GM06990 (cell line): ENCODE measurements around the gene CAMK1D.

Experiments
- DNase-seq: peaks from one replicate; pipeline ENCODE4 v3.0.0-alpha.2; 2011; ENCODE audit not compliant: insufficient read length; ENCODE audit errors: extremely low read depth
- H3K27me3 ChIP-seq: replicated peaks from 2 replicates; pipeline ENCODE4 v1.6.0; 2011; ENCODE audit warnings: low read length; ENCODE audit not compliant: control insufficient read depth, insufficient read depth
- H3K36me3 ChIP-seq: 2 replicates; pipeline ENCODE4 v1.5.1; 2011; ENCODE audit warnings: low read length; ENCODE audit not compliant: control insufficient read depth, insufficient read depth
- H3K4me3 ChIP-seq: replicated peaks from 2 replicates; pipeline ENCODE4 v1.5.1; 2011; ENCODE audit warnings: low read depth, mild to moderate bottlenecking, control low read depth, low read length
- CTCF ChIP-seq: IDR thresholded peaks from 2 replicates; pipeline ENCODE4 v1.5.1; 2011; ENCODE audit warnings: low read length, control low read depth, mild to moderate bottlenecking, inconsistent platforms; ENCODE audit not compliant: insufficient read depth, poor library complexity, severe bottlenecking

CAMK1D gene

GRCh38 chr10:12657489-12657888 is 308.1 kb downstream of the CAMK1D start:
- H3K27me3 ChIP-seq = no peaks in the 10 kb centered on the region
- no peak for TF ChIP-seq CTCF
- DNase-seq = no peak

GRCh38 chr10:12658526-12658925 is 309.2 kb downstream of the CAMK1D start:
- no peak for DNase-seq
- H3K27me3 ChIP-seq = no peaks in the 10 kb centered on the region
- no peaks in the 10 kb centered on the region for H3K36me3 ChIP-seq
- no peak overlapping the region for H3K4me3 ChIP-seq
- no peak for TF ChIP-seq CTCF

More at GRCh38 chr10:12657489-12657888, 308.1 kb downstream of the CAMK1D start:
- Histone ChIP-seq H3K36me3 (no peaks in the 10 kb centered on the region), H3K4me3 (no peak overlapping the region)

- H3K36me3 ChIP-seq = no peaks in the 10 kb centered on the region
- no peak overlapping the region for H3K4me3 ChIP-seq
- no peak for TF ChIP-seq CTCF
- H3K27me3 ChIP-seq = no peaks in the 10 kb centered on the region
- DNase-seq = no peak
These were observed 310.4 kb downstream of the CAMK1D start for GRCh38 chr10:12659706-12660105.

- Histone ChIP-seq H3K27me3 (no peaks in the 10 kb centered on the region), H3K4me3 (no peak overlapping the region), H3K36me3 (no peaks in the 10 kb centered on the region)
- TF ChIP-seq CTCF = no peak
- DNase-seq = no peak
These were observed 311.5 kb downstream of the CAMK1D start for GRCh38 chr10:12660812-12661211.

GRCh38 chr10:12661671-12662070 is 312.3 kb downstream of the CAMK1D start:
- TF ChIP-seq CTCF = no peak
- Histone ChIP-seq H3K36me3 (no peaks in the 10 kb centered on the region), H3K27me3 (no peaks in the 10 kb centered on the region), H3K4me3 (no peak overlapping the region)
- DNase-seq = no peak

- H3K27me3 ChIP-seq = no peaks in the 10 kb centered on the region
- no peak for DNase-seq
- no peak overlapping the region for H3K4me3 ChIP-seq
- H3K36me3 ChIP-seq = peaks cover 3% of the 10 kb centered on the region
- no peak for TF ChIP-seq CTCF
These were observed 314.5 kb downstream of the CAMK1D start for GRCh38 chr10:12663863-12664262.
